SK-N-MC (cell line): Measurements from ENCODE around the gene GHRH.

Source experiments
- DNase-seq: peaks from one replicate; pipeline ENCODE4 v3.0.0-alpha.2; 2011; ENCODE audit warnings: low read depth, low spot score
- H3K27ac ChIP-seq: fragments of 200-600 bp; sonication (generic); 2 replicates; pipeline ENCODE4 v1.5.1; 2016; ENCODE audit warnings: mixed run types
- H3K36me3 ChIP-seq: fragments of 200-600 bp; sonication (generic); 2 replicates; pipeline ENCODE4 v1.6.1; 2017; ENCODE audit warnings: antibody characterized with exemption, low read length, mixed read lengths; ENCODE audit not compliant: insufficient read depth
- H3K4me3 ChIP-seq: fragments of 200-600 bp; sonication (generic); 2 replicates; pipeline ENCODE4 v1.5.1; 2016
- H3K9ac ChIP-seq: fragments of 200-600 bp; sonication (generic); 2 replicates; pipeline ENCODE4 v1.8.0; 2017; ENCODE audit warnings: mixed run types, mixed read lengths; ENCODE audit not compliant: insufficient read length
- H3K9me3 ChIP-seq: fragments of 200-600 bp; sonication (generic); 2 replicates; pipeline ENCODE4 v1.6.1; 2017; ENCODE audit warnings: low read depth, mild to moderate bottlenecking, antibody characterized with exemption, low read length, moderate library complexity, mixed read lengths
- EZH2 ChIP-seq: fragments of 200-600 bp; sonication (generic); IDR thresholded peaks from one replicate; pipeline ENCODE4 v1.6.1; 2017; ENCODE audit warnings: antibody characterized with exemption
- FOXP2 ChIP-seq: optimal IDR thresholded peaks from 2 replicates; pipeline ENCODE3; 2011; ENCODE audit warnings: mild to moderate bottlenecking, moderate library complexity; ENCODE audit not compliant: insufficient read depth; ENCODE audit errors: extremely low read length, control extremely low read depth
- POLR2AphosphoS5 ChIP-seq: IDR thresholded peaks from 2 replicates; pipeline ENCODE4 v1.6.1; 2012; ENCODE audit warnings: mild to moderate bottlenecking, low read depth, low read length, borderline replicate concordance

Gene GHRH, protein sequence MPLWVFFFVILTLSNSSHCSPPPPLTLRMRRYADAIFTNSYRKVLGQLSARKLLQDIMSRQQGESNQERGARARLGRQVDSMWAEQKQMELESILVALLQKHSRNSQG

DNA sequence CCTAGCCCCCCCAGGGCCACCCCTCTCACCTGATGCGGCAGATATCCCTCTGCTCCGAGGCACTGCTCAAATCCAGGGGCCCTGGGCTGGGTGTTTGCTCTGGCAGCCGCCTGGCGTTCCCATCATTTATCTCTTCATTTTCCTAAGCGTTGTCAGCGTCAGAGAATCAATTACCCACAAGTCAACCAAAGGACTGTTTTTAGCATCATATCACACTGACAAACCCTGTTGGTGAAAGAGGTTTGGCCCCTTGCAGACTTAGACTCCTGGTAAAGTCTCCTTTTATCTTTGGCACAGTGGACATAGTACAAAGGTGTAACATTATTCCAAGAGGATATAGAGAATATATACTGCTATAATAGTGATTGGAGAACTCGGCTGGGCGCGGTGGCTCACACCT is at the start of gene GHRH:
TSS of gene GHRH (minus strand) at position 101 of the 400 bp plus-strand sequence. CDS start 4,925 bp downstream, outside the sequence.
- TF ChIP-seq EZH2, result no peak
- TF ChIP-seq FOXP2, result no peak
- TF ChIP-seq POLR2AphosphoS5, result no peak

GRCh38 chr20:37310951-37311350 is 49.3 kb upstream of the GHRH start:
- Histone ChIP-seq H3K9me3 (no peaks in the 10 kb centered on the region), H3K27ac (no peak overlapping the region), H3K4me3 (no peak overlapping the region), H3K36me3 (peaks cover 5% of the 10 kb centered on the region; the same call in 1 of the 2 replicates), H3K9ac (no peak overlapping the region)
- TF ChIP-seq EZH2 (no peak), FOXP2 (no peak), POLR2AphosphoS5 (no peak)
- no peak for DNase-seq

More for the DNA sequence above, at the start of gene GHRH:
- H3K36me3 ChIP-seq, result no peaks in the 10 kb centered on the region
- H3K4me3 ChIP-seq, result no peak within 1 kb of the TSS
- H3K9me3 ChIP-seq, result no peaks in the 10 kb centered on the region
- H3K9ac ChIP-seq, result no peak within 1 kb of the TSS
- H3K27ac ChIP-seq, result no peak within 1 kb of the TSS
- no peak for DNase-seq

DNA sequence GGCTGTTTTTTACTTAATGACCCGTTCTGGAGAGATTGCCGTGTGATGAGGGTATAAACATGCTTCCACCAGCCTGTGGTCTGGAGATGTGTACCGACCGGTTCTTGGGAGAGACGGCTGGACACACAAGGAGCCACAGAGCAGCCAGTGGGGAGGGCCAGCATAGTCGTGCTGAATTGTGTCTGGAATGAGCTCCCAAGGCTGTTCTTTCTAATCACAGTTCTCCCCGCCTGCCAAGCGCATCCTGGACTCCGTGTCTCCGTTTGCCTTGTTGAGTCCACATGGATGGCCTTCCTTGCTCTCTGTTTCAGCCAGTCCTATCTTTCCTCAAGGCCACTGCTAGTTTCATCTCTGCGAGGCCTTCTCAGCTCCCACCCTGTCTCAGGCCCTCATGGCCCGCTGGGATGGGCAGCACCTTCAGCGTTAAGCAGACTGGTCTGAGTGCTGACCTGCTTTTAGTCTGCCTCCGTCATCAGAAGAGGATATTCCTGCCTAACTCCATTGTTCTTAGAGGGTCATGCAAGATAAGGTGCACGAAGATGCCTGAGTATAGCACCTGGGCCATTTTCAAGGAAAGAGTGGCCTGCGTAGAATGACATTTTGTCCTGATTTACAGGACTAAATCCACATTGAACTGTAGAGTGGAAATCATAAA is 48.4 kb upstream of the GHRH start:
- H3K9me3 ChIP-seq, result no peaks in the 10 kb centered on the region
- H3K4me3 ChIP-seq, result no peak overlapping the region
- peaks cover 3% of the 10 kb centered on the region; the same call in 1 of the 2 replicates for H3K36me3 ChIP-seq
- no peak for TF ChIP-seq FOXP2
- TF ChIP-seq EZH2, result no peak
- no peak for TF ChIP-seq POLR2AphosphoS5
- no peak overlapping the region for H3K9ac ChIP-seq
- H3K27ac ChIP-seq, result no peak overlapping the region
- no peak for DNase-seq

DNA sequence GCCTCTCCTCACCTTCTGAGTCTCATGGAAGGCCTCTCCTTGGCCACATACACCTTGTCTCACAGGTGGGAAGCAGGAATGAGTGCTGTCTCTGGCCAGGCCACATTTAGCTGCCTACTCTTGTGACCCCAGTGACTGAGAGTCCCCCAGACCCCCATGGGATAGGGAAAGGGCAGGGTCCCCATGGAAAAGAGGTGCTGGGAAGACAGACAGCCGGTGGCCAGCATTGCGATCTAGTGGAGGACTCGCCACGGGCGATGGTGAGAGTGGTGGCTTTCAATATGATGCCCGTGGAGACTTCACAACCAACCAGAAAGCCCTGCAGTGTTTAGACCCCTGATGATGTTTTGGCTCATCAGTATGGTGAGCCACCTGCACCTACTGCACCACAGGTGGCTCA is 47.7 kb upstream of the GHRH start:
- H3K36me3 ChIP-seq, result peaks cover 8% of the 10 kb centered on the region
- H3K27ac ChIP-seq, result no peak overlapping the region
- TF ChIP-seq POLR2AphosphoS5, result no peak
- TF ChIP-seq EZH2, result no peak
- no peak for TF ChIP-seq FOXP2

DNA sequence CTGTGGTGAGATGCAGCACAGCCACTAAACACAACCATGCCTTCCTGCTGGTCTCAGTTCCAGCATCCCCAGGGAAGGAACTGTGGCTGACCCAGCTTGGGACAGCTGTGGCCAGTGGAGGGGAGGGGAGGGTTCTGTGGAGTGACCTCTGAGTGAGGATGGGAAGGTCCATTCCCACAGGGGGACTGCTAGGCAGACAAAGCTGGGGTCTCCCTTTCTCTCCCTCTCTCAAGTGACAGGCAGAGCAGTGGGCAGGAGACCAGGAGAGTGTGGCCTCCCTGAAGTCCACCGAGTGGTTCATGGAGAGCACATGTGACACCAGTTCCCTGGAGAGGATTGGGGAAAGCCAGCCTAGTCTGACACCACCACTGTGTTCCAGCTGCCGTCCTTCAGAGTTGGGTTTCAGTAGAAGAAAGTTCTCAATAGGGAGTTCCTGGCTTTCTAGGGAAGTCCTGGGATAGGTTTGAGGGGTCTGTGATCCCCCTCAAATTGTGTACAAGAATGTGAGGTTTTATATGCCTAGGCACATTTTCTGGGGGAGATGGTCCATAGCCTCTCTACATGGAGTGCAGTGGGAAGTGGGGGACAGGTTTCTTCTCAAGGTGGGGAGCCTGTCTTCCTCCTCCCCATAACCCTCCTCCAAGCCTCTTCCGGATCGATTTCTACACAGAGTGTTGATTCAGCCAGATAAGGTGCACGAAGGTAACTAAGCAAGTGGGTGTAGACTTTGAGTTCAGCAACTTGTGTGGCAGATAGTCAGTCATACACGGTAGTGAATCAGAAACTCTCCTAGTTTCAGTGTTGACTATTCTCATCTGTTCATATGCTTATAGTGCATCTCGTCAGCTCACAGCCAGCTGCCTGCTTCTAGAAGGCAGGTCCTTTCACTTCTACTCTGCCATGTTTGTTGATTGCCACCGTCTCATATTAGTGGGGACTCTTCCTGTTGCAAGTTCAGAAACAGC is 46.8 kb upstream of the GHRH start:
- no peak overlapping the region for H3K4me3 ChIP-seq
- H3K27ac ChIP-seq, result no peak overlapping the region
- peaks cover 15% of the 10 kb centered on the region for H3K36me3 ChIP-seq
- H3K9ac ChIP-seq, result no peak overlapping the region
- TF ChIP-seq POLR2AphosphoS5 (no peak), EZH2 (no peak)
- DNase-seq, result no peak
- no peaks in the 10 kb centered on the region for H3K9me3 ChIP-seq

More for the DNA sequence above, 47.7 kb upstream of the GHRH start:
- no peaks in the 10 kb centered on the region for H3K9me3 ChIP-seq
- no peak overlapping the region for H3K9ac ChIP-seq
- DNase-seq, result no peak
- no peak overlapping the region for H3K4me3 ChIP-seq

- no peak overlapping the region for H3K9ac ChIP-seq
Measured at GRCh38 chr20:37305839-37306238, 44.2 kb upstream of the GHRH start.

DNA sequence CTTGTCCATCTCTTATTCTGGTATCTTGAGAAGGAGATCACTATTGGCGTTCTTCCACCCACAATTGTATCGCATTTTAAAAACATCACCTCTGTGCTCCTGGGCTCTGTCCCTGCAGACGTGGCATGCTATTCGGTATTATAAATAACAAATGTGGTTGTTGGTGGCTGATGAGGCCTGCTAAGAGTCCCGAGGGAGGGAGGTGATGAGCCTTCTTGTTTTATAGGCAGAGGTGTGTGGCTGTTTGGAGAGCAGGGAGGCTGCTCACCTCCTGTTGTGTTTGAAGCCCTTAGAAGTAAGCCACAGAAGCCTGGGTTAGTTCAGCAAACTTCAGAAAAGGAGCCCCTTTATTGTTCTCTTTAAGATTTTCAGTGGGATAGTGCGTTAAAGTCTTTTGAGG is 43.5 kb upstream of the GHRH start:
- Histone ChIP-seq H3K4me3 (no peak overlapping the region), H3K9me3 (no peaks in the 10 kb centered on the region), H3K36me3 (peaks cover 30% of the 10 kb centered on the region), H3K9ac (no peak overlapping the region), H3K27ac (no peak overlapping the region)
- TF ChIP-seq EZH2, result no peak
- TF ChIP-seq FOXP2, result no peak
- TF ChIP-seq POLR2AphosphoS5, result no peak
- DNase-seq, result no peak

More at GRCh38 chr20:37305839-37306238, 44.2 kb upstream of the GHRH start:
- DNase-seq, result no peak
- H3K27ac ChIP-seq, result no peak overlapping the region
- no peaks in the 10 kb centered on the region for H3K9me3 ChIP-seq
- H3K4me3 ChIP-seq, result no peak overlapping the region
- TF ChIP-seq FOXP2 (no peak), EZH2 (no peak), POLR2AphosphoS5 (no peak)
- peaks cover 33% of the 10 kb centered on the region for H3K36me3 ChIP-seq

DNA sequence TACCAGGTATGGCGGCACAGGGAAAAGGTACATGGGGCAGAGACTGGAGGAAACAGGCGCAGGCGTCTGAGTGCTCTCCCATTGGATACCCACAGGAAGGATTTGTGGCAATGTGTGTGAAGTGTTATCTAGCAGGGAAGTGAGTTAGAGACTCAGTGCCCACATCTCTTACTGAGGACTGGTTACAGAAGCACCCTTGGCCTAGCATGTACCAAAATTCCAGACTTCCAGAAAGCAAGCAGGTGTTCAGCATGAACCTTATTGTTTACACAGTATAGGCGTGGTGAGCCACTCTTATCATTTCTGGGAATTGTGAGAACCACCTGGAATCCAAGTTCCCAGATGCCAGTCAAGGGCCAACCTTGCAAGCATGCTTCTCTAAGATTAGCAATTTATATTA is 42.0 kb upstream of the GHRH start:
- TF ChIP-seq POLR2AphosphoS5, result no peak
- TF ChIP-seq EZH2, result no peak
- no peak for TF ChIP-seq FOXP2

DNA sequence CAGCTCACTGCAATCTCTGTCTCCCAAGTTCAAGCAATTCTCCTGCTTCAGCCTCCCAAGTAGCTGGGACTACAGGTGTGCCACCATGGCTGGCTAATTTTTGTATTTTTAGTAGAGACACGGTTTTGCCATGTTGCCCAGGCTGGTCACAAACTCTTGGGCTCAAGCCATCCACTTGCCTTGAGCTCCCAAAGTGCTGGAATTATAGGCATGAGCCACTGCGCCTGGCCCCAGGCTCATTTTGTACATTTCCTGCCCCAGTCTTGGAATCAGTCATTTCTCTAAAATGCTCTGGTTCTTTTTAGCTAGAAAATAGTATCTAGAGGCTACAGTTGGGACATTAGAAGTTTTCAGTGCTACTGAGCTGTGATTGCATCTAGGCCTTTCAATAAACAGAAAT is 41.4 kb upstream of the GHRH start:
- no peak overlapping the region for H3K9ac ChIP-seq
- no peak overlapping the region for H3K27ac ChIP-seq
- H3K9me3 ChIP-seq, result no peaks in the 10 kb centered on the region
- peaks cover 39% of the 10 kb centered on the region for H3K36me3 ChIP-seq
- no peak for DNase-seq
- H3K4me3 ChIP-seq, result no peak overlapping the region
- TF ChIP-seq POLR2AphosphoS5, result no peak
- no peak for TF ChIP-seq EZH2
- TF ChIP-seq FOXP2, result no peak

More for the DNA sequence above, 42.0 kb upstream of the GHRH start:
- Histone ChIP-seq H3K9me3 (no peaks in the 10 kb centered on the region), H3K4me3 (no peak overlapping the region), H3K36me3 (peaks cover 36% of the 10 kb centered on the region), H3K9ac (peak overlapping the region; percentile 22), H3K27ac (no peak overlapping the region)
- DNase-seq, result no peak
